ENCODE data around the gene EVPLL.
"Not testable (repeated sequence)": the region's sequence is repeated elsewhere in the genome, so short reads cannot be mapped to it uniquely, and the experiment has no call there.

The EVPLL gene

GRCh38 chr17:18379246-18380146 is 1.9 kb downstream of the EVPLL start:
- DNase-seq (ENCODE audit: low read depth in 1 of 2, low spot score in 1 of 2): no peak

- no peak for DNase-seq (ENCODE audit: low read depth in 1 of 2, low spot score in 1 of 2)
Observed at GRCh38 chr17:18380471-18381157, 3.0 kb downstream of the EVPLL start.

DNA sequence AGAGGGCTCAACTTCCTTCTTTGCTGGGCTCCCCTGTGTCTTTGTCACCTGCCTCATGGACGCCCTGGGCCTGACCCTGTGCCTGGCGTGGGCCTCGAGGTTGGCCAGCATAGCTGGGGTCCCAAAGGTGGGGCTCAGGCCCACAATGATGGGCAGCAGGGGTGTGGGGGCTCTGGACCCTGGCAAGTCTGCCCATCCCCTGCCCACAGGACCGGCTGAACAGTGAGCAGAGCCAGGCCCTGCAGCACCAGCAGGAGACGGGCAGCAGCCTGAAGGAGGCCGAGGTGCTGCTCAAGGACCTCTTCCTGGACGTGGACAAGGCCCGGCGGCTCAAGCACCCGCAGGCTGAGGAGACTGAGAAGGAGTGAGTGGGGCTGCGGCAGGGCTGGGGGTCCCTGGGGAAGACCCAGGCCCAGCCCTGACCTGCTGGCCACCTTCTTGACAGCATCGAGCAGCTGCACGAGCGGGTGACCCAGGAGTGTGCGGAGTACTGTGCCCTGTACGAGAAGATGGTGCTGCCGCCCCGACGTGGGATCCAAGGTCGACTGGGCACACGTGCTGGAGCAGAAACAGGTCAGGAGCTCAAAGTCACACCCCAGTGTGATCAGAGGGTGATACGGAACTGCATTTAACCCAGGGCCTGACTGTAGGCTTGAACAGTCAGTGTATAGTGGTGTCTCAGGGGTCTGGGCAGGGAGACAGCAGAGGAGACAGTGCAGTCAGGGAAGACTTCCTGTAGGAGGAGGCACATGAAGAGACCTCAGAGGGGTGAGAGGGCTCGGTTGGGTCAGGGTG is 3.8 kb downstream of the EVPLL start:
- no peak for DNase-seq (ENCODE audit: low read depth in 1 of 2, low spot score in 1 of 2)

DNA sequence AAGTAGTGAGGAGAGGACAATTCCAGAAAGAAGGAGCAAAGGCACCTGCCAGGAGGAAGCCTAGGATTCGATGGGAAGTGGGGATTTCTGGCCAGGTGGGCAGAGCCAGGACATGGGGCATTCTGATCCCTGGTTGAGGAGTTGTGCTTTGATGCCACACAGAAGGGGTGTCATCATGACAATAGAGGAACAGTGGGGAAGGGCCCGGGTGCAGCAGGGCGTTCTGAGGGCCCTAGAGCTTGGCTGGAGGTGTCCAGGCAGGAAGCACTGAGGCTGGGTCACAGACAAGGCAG is 4.3 kb downstream of the EVPLL start:
- no peak for DNase-seq (ENCODE audit: low read depth in 1 of 2, low spot score in 1 of 2)

DNA sequence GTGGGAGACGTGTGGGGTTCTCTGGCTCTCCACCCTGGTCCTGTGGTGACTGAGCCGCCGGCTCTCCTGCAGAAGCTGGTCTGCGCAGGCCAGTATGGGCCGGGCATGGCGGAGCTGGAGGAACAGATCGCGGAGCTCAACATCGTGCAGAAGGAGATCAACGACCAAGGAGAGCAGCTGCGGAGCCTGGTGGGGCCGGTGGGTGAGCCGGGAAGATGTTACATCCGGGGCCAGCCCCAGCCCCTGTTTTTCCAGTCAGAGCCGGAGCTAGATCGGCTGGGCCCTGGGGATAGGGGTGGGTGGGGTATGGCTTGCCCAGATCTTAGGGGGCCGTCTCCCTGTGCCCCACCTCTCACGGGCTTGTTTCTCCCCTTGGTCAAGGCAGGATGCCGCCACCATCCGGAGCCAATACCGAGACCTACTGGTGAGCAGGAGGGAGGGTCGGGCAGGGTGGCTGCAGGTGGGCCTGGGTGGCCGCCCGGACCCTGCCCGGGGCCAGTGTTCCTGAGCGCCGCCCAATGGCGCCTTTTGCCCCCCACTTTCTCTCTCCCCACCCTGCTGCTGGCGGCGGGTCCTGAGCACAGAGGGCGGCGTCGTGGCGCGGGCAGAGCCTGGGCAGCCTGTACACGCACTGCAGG is 5.0 kb downstream of the EVPLL start:
- no peak for DNase-seq (ENCODE audit: low read depth in 1 of 2, low spot score in 1 of 2)

- not testable (repeated sequence) for DNase-seq (ENCODE audit: low read depth in 1 of 2, low spot score in 1 of 2)
Observed at GRCh38 chr17:18383079-18383481, 5.5 kb downstream of the EVPLL start.

DNA sequence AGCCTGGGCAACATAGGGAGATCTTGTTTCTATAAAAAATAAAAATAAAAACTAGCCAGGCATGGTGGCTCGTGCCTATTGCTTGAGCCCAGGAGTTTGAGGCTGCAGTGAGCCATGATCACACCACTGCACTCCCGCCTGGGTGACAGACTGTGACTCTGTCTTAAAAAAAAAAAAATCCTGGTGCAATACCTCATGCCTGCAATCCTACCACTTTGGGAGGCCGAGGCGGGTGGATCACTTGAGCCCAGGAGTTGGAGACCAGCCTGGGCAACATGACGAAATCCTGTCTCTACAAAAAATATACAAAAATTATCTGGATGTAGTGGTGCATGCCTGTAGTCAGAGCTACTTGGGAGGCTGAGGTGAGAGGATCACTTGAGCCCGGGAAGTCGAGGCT is 6.7 kb downstream of the EVPLL start:
- DNase-seq (ENCODE audit: low read depth in 1 of 2, low spot score in 1 of 2): not testable (repeated sequence)

GRCh38 chr17:18387583-18387982 is 10.0 kb downstream of the EVPLL start:
- DNase-seq (ENCODE audit: low read depth in 1 of 2, low spot score in 1 of 2): not testable (repeated sequence)

DNA sequence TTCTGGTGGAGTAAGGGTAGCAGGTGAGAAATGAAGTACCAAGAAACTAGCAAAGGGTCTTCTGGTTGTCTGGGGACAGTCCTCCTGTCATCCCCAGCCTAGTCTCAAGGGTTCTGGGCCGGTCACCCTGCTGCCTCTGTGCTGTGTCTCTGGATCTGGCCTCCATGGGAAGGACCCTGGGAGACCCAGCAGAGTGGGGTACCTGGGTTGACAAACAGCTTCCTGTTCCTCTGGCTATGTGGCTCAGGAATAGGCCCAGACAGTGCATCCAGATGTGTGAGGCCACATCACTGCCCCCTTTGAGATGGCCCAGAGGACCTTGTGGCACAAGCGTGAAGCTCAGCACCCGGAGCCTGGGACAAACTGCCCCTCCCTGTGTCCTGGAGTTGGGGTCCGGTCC is 10.7 kb downstream of the EVPLL start:
- not testable (repeated sequence) for DNase-seq (ENCODE audit: low read depth in 1 of 2, low spot score in 1 of 2)

- DNase-seq (ENCODE audit: low read depth in 1 of 2, low spot score in 1 of 2): not testable (repeated sequence)
Observed at GRCh38 chr17:18388728-18389127, 11.2 kb downstream of the EVPLL start.

DNA sequence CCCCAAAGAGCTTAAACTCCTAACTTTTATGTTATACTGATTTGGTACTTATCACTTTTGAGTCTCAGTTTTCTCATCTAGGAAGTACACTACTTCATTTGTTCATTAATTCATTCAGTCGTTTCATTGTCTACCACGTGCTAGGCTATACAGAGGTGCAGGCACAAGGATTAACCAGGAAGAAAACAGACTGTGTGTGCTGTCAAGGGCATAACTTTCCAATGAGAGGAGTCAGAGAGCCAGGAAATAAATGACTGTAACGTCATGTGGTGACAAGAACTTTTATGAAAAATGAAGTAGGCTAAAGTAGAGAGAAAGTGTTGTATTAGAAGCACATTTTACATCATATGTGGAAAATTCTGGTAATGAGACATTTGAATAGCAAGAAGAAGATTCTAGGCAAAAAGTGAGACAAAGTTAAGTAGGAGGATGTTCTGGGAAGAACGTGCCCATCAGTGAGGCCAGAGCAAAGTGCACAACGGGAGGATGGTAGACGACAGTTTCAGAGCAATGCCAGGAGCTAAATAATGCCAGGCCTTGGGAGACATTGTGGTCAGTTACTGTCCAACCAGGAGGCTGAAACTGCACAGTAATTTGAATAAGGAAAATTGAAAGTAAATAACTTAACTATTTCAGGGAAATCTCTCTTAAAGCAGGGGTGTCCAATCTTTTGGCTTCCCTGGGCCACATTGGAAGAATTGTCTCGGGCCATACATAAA is 24.5 kb downstream of the EVPLL start:
- not testable (repeated sequence) for DNase-seq (ENCODE audit: low read depth in 1 of 2, low spot score in 1 of 2)

- not testable (repeated sequence) for DNase-seq (ENCODE audit: low read depth in 1 of 2, low spot score in 1 of 2)
Observed at GRCh38 chr17:18403166-18403565, 25.6 kb downstream of the EVPLL start.

DNA sequence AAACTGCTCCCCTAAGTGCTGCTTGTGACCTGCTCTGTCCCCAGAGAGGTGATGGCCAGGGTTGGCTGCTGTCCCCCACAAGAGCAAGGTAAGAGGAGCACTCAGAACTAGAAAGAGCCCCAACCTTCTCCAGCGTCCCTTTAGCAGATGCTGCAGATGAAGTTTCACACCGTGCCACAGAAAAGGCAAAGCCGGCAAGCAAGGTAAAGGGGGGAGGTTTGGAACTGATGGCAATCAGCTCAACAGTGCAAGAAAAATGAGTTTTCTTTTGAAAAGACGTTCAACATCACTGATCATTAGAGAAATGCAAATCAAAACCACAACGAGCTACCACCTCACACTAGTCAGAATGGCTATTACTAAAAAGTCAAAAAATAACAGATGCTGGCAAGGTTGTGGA is 26.0 kb downstream of the EVPLL start:
- DNase-seq (ENCODE audit: low read depth in 1 of 2, low spot score in 1 of 2): not testable (repeated sequence)

GRCh38 chr17:18408906-18409305 is 31.3 kb downstream of the EVPLL start:
- DNase-seq (ENCODE audit: low read depth in 1 of 2, low spot score in 1 of 2): not testable (repeated sequence)

- DNase-seq (ENCODE audit: low read depth in 1 of 2, low spot score in 1 of 2): not testable (repeated sequence)
Observed at GRCh38 chr17:18409321-18409720, 31.7 kb downstream of the EVPLL start.

GRCh38 chr17:18410736-18411135 is 33.2 kb downstream of the EVPLL start:
- DNase-seq (ENCODE audit: low read depth in 1 of 2, low spot score in 1 of 2): not testable (repeated sequence)

- DNase-seq (ENCODE audit: low read depth in 1 of 2, low spot score in 1 of 2): peak; percentile 17 to 19
Observed at GRCh38 chr17:18411377-18411864, 33.8 kb downstream of the EVPLL start.

- not testable (repeated sequence) for DNase-seq (ENCODE audit: low read depth in 1 of 2, low spot score in 1 of 2)
Observed at GRCh38 chr17:18412001-18412538, 34.5 kb downstream of the EVPLL start.

DNA sequence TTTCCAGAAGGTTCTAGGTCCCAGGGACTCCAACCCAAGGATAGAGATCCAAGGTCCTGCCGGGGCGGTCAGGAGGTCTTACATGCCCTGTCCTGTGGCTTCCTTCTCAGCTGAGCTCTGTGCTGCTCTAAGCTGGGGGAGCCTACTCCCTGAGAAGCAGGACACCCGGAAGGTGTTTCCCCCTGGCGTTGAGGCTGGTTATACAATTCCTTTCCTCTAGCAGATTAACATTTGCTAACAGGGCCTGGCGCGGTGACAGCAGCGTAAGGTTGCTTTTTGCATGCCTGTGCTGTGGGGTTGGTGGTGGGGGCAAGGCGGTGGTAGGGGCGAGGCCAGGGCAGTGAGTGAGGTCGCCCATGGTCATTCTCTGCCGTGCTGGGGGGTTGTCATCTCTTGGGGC is 43.9 kb downstream of the EVPLL start:
- DNase-seq (ENCODE audit: low read depth in 1 of 2, low spot score in 1 of 2): not testable (repeated sequence)

- not testable (repeated sequence) for DNase-seq (ENCODE audit: low read depth in 1 of 2, low spot score in 1 of 2)
Observed at GRCh38 chr17:18422464-18422863, 44.9 kb downstream of the EVPLL start.

All from activated CD4-positive, alpha-beta T cell treated with anti-CD3 and anti-CD28 coated beads, Interleukin-2, amount 50 U/mL, for 24 hours (primary cell).